GM21367 (cell line): ENCODE results near the gene YAP1.

Experiments
- ATAC-seq: cut with Tn5 transposase; IDR thresholded peaks from one replicate; pipeline ENCODE4 v1.9.1; 2021; ENCODE audit not compliant: unreplicated experiment

YAP1 gene

GRCh38 chr11:102269927-102270326 lies 159.7 kb downstream of the YAP1 start:
- ATAC-seq, result no peak

GRCh38 chr11:102272047-102272824 lies 162.0 kb downstream of the YAP1 start:
- no peak for ATAC-seq

- no peak for ATAC-seq
Measured at GRCh38 chr11:102274628-102275027, 164.4 kb downstream of the YAP1 start.

GRCh38 chr11:102276362-102276761 lies 166.1 kb downstream of the YAP1 start:
- ATAC-seq, result no peak

GRCh38 chr11:102276783-102277182 lies 166.5 kb downstream of the YAP1 start:
- ATAC-seq, result no peak

GRCh38 chr11:102279641-102280170 lies 169.5 kb downstream of the YAP1 start:
- peak; percentile 99 for ATAC-seq

- no peak for ATAC-seq
Measured at GRCh38 chr11:102280245-102280833, 170.1 kb downstream of the YAP1 start.
